SK-N-SH treated with all-trans-retinoic acid at 6 μM for 48 hours (cell line): Measurements from ENCODE around the gene PLSCR4.

Experiments
- ATAC-seq: fragments of 200-7000 bp; cut with Tn5 transposase; 3 replicates; pipeline ENCODE4 v1.9.1; 2020; ENCODE audit warnings: mild to moderate bottlenecking, moderate library complexity
- ARNTL ChIP-seq: fragments of 450-650 bp; formaldehyde crosslinking; IDR thresholded peaks from 2 replicates; pipeline ENCODE4 v1.5.0; 2020; ENCODE audit warnings: low read depth, mild to moderate bottlenecking, moderate library complexity, borderline replicate concordance
- BACH2 ChIP-seq: fragments of 250-450 bp; sonication (Bioruptor Pico); IDR thresholded peaks from 2 replicates; pipeline ENCODE4 v1.9.0; 2021; ENCODE audit warnings: mild to moderate bottlenecking, borderline replicate concordance
- CREB5 ChIP-seq: fragments of 250-450 bp; sonication (Bioruptor Pico); IDR thresholded peaks from 2 replicates; pipeline ENCODE4 v1.5.1; 2020; ENCODE audit warnings: low read depth, mild to moderate bottlenecking, moderate library complexity
- CSDC2 ChIP-seq: fragments of 250-450 bp; sonication (Bioruptor Pico); IDR thresholded peaks from 2 replicates; pipeline ENCODE4 v1.5.0; 2020; ENCODE audit warnings: mild to moderate bottlenecking, moderate library complexity
- ESRRG ChIP-seq: fragments of 250-450 bp; sonication (Bioruptor Pico); IDR thresholded peaks from 2 replicates; pipeline ENCODE4 v1.6.1; 2021; ENCODE audit warnings: mild to moderate bottlenecking
- GLIS3 ChIP-seq: fragments of 250-450 bp; sonication (Bioruptor Pico); IDR thresholded peaks from 2 replicates; pipeline ENCODE4 v1.5.0; 2020; ENCODE audit warnings: mild to moderate bottlenecking, moderate library complexity
- ISL1 ChIP-seq: fragments of 250-450 bp; sonication (Bioruptor Pico); IDR thresholded peaks from 2 replicates; pipeline ENCODE4 v2.1.2; 2022; ENCODE audit warnings: mild to moderate bottlenecking, moderate library complexity
- OSR1 ChIP-seq: fragments of 250-450 bp; sonication (Bioruptor Pico); IDR thresholded peaks from 2 replicates; pipeline ENCODE4 v1.8.0; 2022; ENCODE audit warnings: moderate library complexity, mild to moderate bottlenecking, inconsistent platforms
- POU6F1 ChIP-seq: fragments of 250-450 bp; sonication (Bioruptor Pico); IDR thresholded peaks from 2 replicates; pipeline ENCODE4 v1.8.0; 2021; ENCODE audit warnings: low read depth, mild to moderate bottlenecking, moderate library complexity, borderline replicate concordance
- PPARA ChIP-seq: fragments of 250-450 bp; sonication (Bioruptor Pico); IDR thresholded peaks from 2 replicates; pipeline ENCODE4 v1.5.0; 2020; ENCODE audit warnings: mild to moderate bottlenecking, borderline replicate concordance
- RARB ChIP-seq: fragments of 250-450 bp; sonication (Bioruptor Pico); IDR thresholded peaks from 2 replicates; pipeline ENCODE4 v1.8.0; 2021; ENCODE audit warnings: mild to moderate bottlenecking, moderate library complexity
- SNAI2 ChIP-seq: fragments of 250-450 bp; sonication (Bioruptor Pico); IDR thresholded peaks from 2 replicates; pipeline ENCODE4 v1.5.0; 2020; ENCODE audit warnings: mild to moderate bottlenecking, moderate library complexity
- TCF4 ChIP-seq: fragments of 250-450 bp; sonication (Bioruptor Pico); IDR thresholded peaks from 2 replicates; pipeline ENCODE4 v1.8.0; 2021; ENCODE audit warnings: mild to moderate bottlenecking, moderate library complexity, borderline replicate concordance
- TOX ChIP-seq: fragments of 250-450 bp; sonication (Bioruptor Pico); IDR thresholded peaks from 2 replicates; pipeline ENCODE4 v1.8.0; 2021; ENCODE audit warnings: mild to moderate bottlenecking, moderate library complexity, borderline replicate concordance
- TSHZ2 ChIP-seq: fragments of 250-450 bp; sonication (Bioruptor Pico); IDR thresholded peaks from 2 replicates; pipeline ENCODE4 v1.5.0; 2020; ENCODE audit warnings: mild to moderate bottlenecking, moderate library complexity
- ZC3H10 ChIP-seq: fragments of 250-450 bp; sonication (Bioruptor Pico); IDR thresholded peaks from 2 replicates; pipeline ENCODE4 v1.5.1; 2021; ENCODE audit warnings: mild to moderate bottlenecking, moderate library complexity
- ZFP3 ChIP-seq: fragments of 250-450 bp; sonication (Bioruptor Pico); IDR thresholded peaks from 2 replicates; pipeline ENCODE4 v1.5.0; 2020; ENCODE audit warnings: mild to moderate bottlenecking, moderate library complexity
- ZFP30 ChIP-seq: fragments of 450-650 bp; formaldehyde crosslinking; IDR thresholded peaks from 2 replicates; pipeline ENCODE4 v1.5.0; 2022; ENCODE audit warnings: mild to moderate bottlenecking, moderate library complexity
- ZNF565 ChIP-seq: fragments of 450-650 bp; formaldehyde crosslinking; conservative IDR thresholded peaks from 2 replicates; pipeline ENCODE4 v1.5.0; 2020; ENCODE audit warnings: low read depth, mild to moderate bottlenecking, moderate library complexity
- ZNF70 ChIP-seq: fragments of 450-650 bp; formaldehyde crosslinking; IDR thresholded peaks from 2 replicates; pipeline ENCODE4 v1.5.0; 2020; ENCODE audit warnings: mild to moderate bottlenecking, moderate library complexity
- ZNF8 ChIP-seq: fragments of 450-650 bp; formaldehyde crosslinking; IDR thresholded peaks from 2 replicates; pipeline ENCODE4 v1.5.0; 2020; ENCODE audit warnings: mild to moderate bottlenecking, moderate library complexity
- TF ChIP-seq, protein P1 (sequence below): fragments of 250-450 bp; sonication (Bioruptor Pico); IDR thresholded peaks from 2 replicates; pipeline ENCODE4 v1.5.1; 2021; ENCODE audit warnings: mild to moderate bottlenecking, moderate library complexity
- TF ChIP-seq, protein P2 (sequence below): fragments of 250-450 bp; sonication (Bioruptor Pico); IDR thresholded peaks from 2 replicates; pipeline ENCODE4 v1.8.0; 2020; ENCODE audit warnings: mild to moderate bottlenecking, moderate library complexity, borderline replicate concordance

PLSCR4 gene

GRCh38 chr3:146275476-146275875, 24.6 kb upstream of the PLSCR4 start:
- no peak for ATAC-seq
- TF ChIP-seq ZFP30 (CRISPR knock-in tag) (no peak), GLIS3 (no peak), RARB (CRISPR knock-in tag) (no peak), ZNF70 (CRISPR knock-in tag) (no peak), TSHZ2 (no peak), ESRRG (CRISPR knock-in tag) (no peak), PPARA (CRISPR knock-in tag) (no peak), ZNF565 (no peak), TOX (no peak), ZFP3 (CRISPR knock-in tag) (no peak), ARNTL (no peak), POU6F1 (CRISPR knock-in tag) (no peak), SNAI2 (CRISPR knock-in tag) (no peak), CSDC2 (CRISPR knock-in tag) (no peak), ZC3H10 (CRISPR knock-in tag) (no peak), CREB5 (CRISPR knock-in tag) (no peak), ZNF8 (CRISPR knock-in tag) (no peak)
- TF ChIP-seq, protein P1, sequence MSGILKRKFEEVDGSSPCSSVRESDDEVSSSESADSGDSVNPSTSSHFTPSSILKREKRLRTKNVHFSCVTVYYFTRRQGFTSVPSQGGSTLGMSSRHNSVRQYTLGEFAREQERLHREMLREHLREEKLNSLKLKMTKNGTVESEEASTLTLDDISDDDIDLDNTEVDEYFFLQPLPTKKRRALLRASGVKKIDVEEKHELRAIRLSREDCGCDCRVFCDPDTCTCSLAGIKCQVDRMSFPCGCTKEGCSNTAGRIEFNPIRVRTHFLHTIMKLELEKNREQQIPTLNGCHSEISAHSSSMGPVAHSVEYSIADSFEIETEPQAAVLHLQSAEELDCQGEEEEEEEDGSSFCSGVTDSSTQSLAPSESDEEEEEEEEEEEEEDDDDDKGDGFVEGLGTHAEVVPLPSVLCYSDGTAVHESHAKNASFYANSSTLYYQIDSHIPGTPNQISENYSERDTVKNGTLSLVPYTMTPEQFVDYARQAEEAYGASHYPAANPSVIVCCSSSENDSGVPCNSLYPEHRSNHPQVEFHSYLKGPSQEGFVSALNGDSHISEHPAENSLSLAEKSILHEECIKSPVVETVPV (CRISPR knock-in tag) = no peak
- TF ChIP-seq, protein P2, sequence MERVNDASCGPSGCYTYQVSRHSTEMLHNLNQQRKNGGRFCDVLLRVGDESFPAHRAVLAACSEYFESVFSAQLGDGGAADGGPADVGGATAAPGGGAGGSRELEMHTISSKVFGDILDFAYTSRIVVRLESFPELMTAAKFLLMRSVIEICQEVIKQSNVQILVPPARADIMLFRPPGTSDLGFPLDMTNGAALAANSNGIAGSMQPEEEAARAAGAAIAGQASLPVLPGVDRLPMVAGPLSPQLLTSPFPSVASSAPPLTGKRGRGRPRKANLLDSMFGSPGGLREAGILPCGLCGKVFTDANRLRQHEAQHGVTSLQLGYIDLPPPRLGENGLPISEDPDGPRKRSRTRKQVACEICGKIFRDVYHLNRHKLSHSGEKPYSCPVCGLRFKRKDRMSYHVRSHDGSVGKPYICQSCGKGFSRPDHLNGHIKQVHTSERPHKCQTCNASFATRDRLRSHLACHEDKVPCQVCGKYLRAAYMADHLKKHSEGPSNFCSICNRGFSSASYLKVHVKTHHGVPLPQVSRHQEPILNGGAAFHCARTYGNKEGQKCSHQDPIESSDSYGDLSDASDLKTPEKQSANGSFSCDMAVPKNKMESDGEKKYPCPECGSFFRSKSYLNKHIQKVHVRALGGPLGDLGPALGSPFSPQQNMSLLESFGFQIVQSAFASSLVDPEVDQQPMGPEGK (CRISPR knock-in tag) = no peak

- TF ChIP-seq, protein P1 (CRISPR knock-in tag) = no peak
- TF ChIP-seq RARB (CRISPR knock-in tag) = no peak
- no peak for TF ChIP-seq PPARA (CRISPR knock-in tag)
- no peak for TF ChIP-seq ZFP30 (CRISPR knock-in tag)
- no peak for TF ChIP-seq SNAI2 (CRISPR knock-in tag)
- no peak for TF ChIP-seq ISL1 (CRISPR knock-in tag)
- TF ChIP-seq CSDC2 (CRISPR knock-in tag) = no peak
- no peak for TF ChIP-seq ARNTL
- no peak for TF ChIP-seq ZNF8 (CRISPR knock-in tag)
- no peak for TF ChIP-seq ZC3H10 (CRISPR knock-in tag)
- TF ChIP-seq BACH2 (CRISPR knock-in tag) = no peak
- no peak for TF ChIP-seq OSR1 (CRISPR knock-in tag)
- TF ChIP-seq GLIS3 = no peak
- TF ChIP-seq ESRRG (CRISPR knock-in tag) = no peak
- no peak for TF ChIP-seq ZNF70 (CRISPR knock-in tag)
- TF ChIP-seq CREB5 (CRISPR knock-in tag) = no peak
- no peak for TF ChIP-seq TCF4 (CRISPR knock-in tag)
- no peak for ATAC-seq
Observed at GRCh38 chr3:146274833-146275232, 23.9 kb upstream of the PLSCR4 start.
